Measurements from ENCODE around the gene REN.

Gene REN

DNA sequence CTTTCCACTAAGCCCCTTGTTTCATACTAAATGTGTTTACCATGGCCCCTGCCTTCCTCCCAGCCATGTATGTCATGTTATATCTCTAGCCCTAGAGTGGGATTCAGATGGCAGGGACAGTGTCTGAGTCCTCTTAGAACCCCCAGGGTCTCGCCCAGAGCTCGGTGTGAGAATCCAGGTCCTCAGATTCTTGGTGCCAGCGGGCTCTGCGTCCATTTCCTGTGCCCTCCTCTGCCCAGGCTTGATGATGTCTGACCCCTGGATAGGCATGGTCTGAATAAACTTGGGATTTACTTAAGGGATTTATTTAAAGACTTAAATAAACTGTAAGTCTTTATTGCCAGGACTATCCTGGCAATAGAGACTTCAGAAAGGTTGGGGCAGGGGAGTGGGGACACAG is 36.3 kb upstream of the REN start:
- Histone ChIP-seq H3K27me3 (ENCODE audit: insufficient read depth, low read length, poor library complexity, severe bottlenecking) (no peaks in the 10 kb centered on the region), H3K9ac (ENCODE audit: low read depth, low read length, poor library complexity, severe bottlenecking) (no peak overlapping the region), H3K9me2 (replicated peaks; ENCODE audit: low read depth, low read length) (no peaks in the 10 kb centered on the region), H3F3A (ENCODE audit: low read depth) (no peaks in the 10 kb centered on the region), H3K9me3 (ENCODE audit: insufficient read depth, low read depth, low read length) (no peaks in the 10 kb centered on the region), H3K4me3 (ENCODE audit: low read length, poor library complexity, severe bottlenecking) (no peak overlapping the region), H3K4me2 (ENCODE audit: low read depth, low read length, poor library complexity, severe bottlenecking) (no peak overlapping the region), H4K20me1 (ENCODE audit: insufficient read depth, low read length, poor library complexity, severe bottlenecking) (no peaks in the 10 kb centered on the region), H3K36me3 (ENCODE audit: insufficient read depth, low read length) (no peaks in the 10 kb centered on the region), H2AFZ (ENCODE audit: low read length) (no peak overlapping the region), H3K4me1 (ENCODE audit: insufficient read depth, low read length, poor library complexity, severe bottlenecking) (no peaks in the 10 kb centered on the region), H3K79me2 (ENCODE audit: insufficient read depth, low read length) (no peaks in the 10 kb centered on the region)
- TF ChIP-seq, protein P1, sequence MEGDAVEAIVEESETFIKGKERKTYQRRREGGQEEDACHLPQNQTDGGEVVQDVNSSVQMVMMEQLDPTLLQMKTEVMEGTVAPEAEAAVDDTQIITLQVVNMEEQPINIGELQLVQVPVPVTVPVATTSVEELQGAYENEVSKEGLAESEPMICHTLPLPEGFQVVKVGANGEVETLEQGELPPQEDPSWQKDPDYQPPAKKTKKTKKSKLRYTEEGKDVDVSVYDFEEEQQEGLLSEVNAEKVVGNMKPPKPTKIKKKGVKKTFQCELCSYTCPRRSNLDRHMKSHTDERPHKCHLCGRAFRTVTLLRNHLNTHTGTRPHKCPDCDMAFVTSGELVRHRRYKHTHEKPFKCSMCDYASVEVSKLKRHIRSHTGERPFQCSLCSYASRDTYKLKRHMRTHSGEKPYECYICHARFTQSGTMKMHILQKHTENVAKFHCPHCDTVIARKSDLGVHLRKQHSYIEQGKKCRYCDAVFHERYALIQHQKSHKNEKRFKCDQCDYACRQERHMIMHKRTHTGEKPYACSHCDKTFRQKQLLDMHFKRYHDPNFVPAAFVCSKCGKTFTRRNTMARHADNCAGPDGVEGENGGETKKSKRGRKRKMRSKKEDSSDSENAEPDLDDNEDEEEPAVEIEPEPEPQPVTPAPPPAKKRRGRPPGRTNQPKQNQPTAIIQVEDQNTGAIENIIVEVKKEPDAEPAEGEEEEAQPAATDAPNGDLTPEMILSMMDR (conservative IDR thresholded peaks at IDR 0.05; ENCODE audit: low read length) = no peak
- TF ChIP-seq EZH2phosphoT487 (IDR thresholded peaks at IDR 0.05; ENCODE audit: borderline replicate concordance) = no peak

DNA sequence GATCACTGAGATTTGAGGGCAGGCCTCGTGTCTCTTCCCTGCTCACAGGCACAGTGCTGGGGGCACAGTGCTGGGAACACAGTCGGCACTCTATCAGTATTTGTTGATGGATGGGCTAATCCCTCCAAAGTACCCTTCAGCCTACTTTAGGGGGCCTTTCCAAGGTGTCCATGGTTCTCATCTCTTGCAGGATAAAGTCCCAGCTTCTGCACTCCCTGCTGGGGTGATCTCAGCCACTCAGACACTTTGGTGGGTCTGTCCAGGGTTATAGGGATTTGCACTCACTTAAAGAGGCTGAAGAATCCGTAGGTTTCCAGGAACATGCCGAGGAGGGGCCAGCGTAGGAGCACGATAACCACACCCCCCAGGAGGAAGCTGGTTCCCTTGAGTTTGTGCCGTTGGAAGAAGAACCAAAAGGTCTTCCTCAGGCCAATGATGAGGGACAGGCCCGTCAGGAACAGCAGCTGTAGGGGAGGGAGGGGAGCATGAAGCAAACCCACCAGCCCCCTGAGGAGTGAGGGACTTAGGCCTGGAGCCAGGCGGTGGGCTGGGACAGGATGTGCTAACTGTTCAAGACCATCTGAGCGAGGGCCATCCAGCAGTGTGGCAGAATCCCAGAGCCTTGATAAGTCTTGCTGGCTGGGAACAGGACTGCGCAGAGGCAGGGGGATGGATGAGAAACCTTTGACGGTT is 35.4 kb upstream of the REN start:
- H3K4me1 ChIP-seq (ENCODE audit: insufficient read depth, low read length, poor library complexity, severe bottlenecking) = no peaks in the 10 kb centered on the region
- no peaks in the 10 kb centered on the region for H3K79me2 ChIP-seq (ENCODE audit: insufficient read depth, low read length)
- no peak overlapping the region for H3K4me3 ChIP-seq (ENCODE audit: low read length, poor library complexity, severe bottlenecking)
- no peaks in the 10 kb centered on the region for H3F3A ChIP-seq (ENCODE audit: low read depth)
- no peak overlapping the region for H3K9ac ChIP-seq (ENCODE audit: low read depth, low read length, poor library complexity, severe bottlenecking)
- no peak overlapping the region for H3K4me2 ChIP-seq (ENCODE audit: low read depth, low read length, poor library complexity, severe bottlenecking)
- H3K9me3 ChIP-seq (ENCODE audit: insufficient read depth, low read depth, low read length) = no peaks in the 10 kb centered on the region
- TF ChIP-seq EZH2phosphoT487 (IDR thresholded peaks at IDR 0.05; ENCODE audit: borderline replicate concordance) = no peak
- TF ChIP-seq, protein P1 (conservative IDR thresholded peaks at IDR 0.05; ENCODE audit: low read length) = no peak
- H4K20me1 ChIP-seq (ENCODE audit: insufficient read depth, low read length, poor library complexity, severe bottlenecking) = no peaks in the 10 kb centered on the region
- no peaks in the 10 kb centered on the region for H3K27me3 ChIP-seq (ENCODE audit: insufficient read depth, low read length, poor library complexity, severe bottlenecking)
- no peaks in the 10 kb centered on the region for H3K9me2 ChIP-seq (replicated peaks; ENCODE audit: low read depth, low read length)
- no peak overlapping the region for H2AFZ ChIP-seq (ENCODE audit: low read length)
- no peaks in the 10 kb centered on the region for H3K36me3 ChIP-seq (ENCODE audit: insufficient read depth, low read length)

GRCh38 chr1:204199579-204199978 is 33.4 kb upstream of the REN start:
- Histone ChIP-seq H3K9me2 (replicated peaks; ENCODE audit: low read depth, low read length) (no peaks in the 10 kb centered on the region), H4K20me1 (ENCODE audit: insufficient read depth, low read length, poor library complexity, severe bottlenecking) (no peaks in the 10 kb centered on the region), H3K4me2 (ENCODE audit: low read depth, low read length, poor library complexity, severe bottlenecking) (no peak overlapping the region), H3K36me3 (ENCODE audit: insufficient read depth, low read length) (no peaks in the 10 kb centered on the region), H2AFZ (ENCODE audit: low read length) (no peak overlapping the region; the same call in 1 of the 2 replicates), H3K4me3 (ENCODE audit: low read length, poor library complexity, severe bottlenecking) (no peak overlapping the region), H3F3A (ENCODE audit: low read depth) (no peaks in the 10 kb centered on the region), H3K9ac (ENCODE audit: low read depth, low read length, poor library complexity, severe bottlenecking) (no peak overlapping the region), H3K9me3 (ENCODE audit: insufficient read depth, low read depth, low read length) (no peaks in the 10 kb centered on the region), H3K27me3 (ENCODE audit: insufficient read depth, low read length, poor library complexity, severe bottlenecking) (no peaks in the 10 kb centered on the region), H3K4me1 (ENCODE audit: insufficient read depth, low read length, poor library complexity, severe bottlenecking) (no peaks in the 10 kb centered on the region), H3K79me2 (ENCODE audit: insufficient read depth, low read length) (no peaks in the 10 kb centered on the region)
- TF ChIP-seq, protein P1 (conservative IDR thresholded peaks at IDR 0.05; ENCODE audit: low read length) = no peak
- TF ChIP-seq EZH2phosphoT487 (IDR thresholded peaks at IDR 0.05; ENCODE audit: borderline replicate concordance) = no peak

All from Loucy (cell line).